Measurements from ENCODE around the gene PHACTR4.
A peak's percentile ranks its signal among the peaks of the same experiment; 100 is the strongest.
"Not testable (repeated sequence)": the region's sequence is repeated elsewhere in the genome, so short reads cannot be mapped to it uniquely, and the experiment has no call there.

PHACTR4 gene

DNA sequence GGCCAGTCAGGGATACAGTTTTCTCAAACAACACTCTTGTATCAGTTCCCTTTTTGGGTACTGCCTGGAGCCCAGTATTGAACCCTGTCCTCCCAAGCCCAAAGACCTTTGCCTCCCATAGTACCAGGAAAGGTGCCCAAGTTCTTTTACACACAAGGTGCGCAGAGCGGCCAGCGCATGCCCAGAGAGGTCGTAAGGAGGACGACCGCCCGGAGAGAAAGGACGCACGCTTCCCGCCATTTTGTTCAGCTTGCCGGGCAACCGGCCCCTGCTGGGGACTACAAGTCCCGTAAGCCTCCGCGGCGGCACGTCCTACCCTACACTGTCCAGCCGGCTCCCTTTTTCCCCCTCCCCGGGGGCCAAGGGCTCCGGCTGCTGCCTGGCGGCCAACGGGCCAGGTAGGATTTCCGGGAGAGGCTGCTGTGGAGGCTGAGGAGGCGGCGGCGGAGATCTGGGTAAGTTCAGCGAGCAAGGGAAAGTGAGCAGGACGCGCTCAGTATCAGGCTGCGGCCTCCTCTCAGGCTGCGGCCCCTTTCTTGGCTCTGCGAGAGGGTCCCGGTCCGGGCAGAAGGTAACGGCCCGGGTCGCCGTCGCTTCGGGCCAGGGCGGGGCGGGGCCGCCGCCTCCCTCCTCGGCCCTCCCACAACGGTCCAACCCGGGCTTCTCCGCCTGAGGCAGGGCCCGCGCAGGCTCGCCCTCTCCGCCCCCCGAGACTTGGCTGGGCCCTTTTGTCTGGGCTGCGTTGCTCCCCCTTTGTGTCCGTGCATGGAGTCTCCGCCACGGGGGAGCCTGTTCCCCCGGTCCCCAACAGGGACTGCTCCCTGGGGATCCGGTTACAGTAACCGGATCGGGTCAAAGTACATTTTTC lies at the start of gene PHACTR4:
PHACTR4 (plus strand) TSS at position 370 of the 868 bp plus-strand sequence. CDS start 37,708 bp downstream, outside the sequence.
- DNase-seq, result peak; percentile 94

DNA sequence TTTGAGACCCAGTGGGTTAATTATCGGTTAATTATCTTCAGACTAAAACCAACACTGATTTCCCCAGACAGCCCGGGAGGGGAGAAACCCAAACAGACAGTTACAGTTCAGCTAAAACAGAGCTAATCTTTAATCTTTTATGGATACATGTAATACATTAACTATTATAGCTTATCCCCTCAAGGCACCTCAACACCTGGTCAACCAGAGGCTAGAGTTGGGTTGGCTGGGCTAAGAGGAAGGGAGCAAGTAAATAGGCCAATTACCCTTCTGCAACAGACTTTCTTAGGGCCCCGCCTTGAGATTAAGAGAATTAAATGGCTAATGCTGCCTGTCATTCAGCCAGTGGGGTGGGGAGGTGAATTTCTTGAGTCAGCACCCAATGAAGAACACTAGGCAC lies 47.3 kb upstream of the PHACTR4 start:
- no peak for DNase-seq

DNA sequence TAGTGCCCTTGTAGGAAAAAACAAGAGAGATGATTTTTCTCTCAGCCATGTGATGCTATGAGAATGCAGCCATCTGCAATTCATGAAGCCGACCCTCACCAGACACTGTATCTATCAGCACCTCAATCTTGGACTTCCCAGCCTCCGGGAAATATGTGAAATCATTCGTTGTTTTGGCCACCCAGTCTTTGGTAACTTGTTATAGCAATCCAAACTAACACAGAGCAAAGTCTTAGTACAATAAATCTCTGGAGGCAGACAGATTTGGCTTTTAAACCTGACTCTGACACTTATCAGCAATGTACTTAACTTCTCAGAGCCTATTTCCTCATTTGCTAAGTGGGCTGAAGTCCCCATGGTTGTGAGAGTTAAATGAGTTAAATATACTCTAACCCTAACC lies 45.8 kb upstream of the PHACTR4 start:
- DNase-seq, result no peak

DNA sequence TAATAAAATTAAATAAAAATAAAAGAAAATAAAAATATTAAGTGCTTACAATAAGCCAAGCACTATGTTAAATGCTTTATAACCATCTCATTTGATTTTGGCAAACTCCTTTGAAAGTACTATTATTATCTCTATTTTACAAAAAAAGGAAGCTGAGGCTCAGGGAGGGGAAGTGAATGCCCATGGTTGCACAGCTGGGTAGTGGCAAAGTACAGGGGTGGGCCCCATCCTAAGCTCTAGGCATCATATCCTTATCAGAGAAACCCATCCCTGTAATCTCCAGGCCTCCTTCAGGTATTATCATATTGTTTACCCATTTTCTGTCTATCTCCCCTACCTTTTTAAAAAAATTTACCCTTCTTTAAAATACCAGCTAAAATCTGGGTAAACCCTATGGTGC lies 43.0 kb upstream of the PHACTR4 start:
- DNase-seq, result no peak

DNA sequence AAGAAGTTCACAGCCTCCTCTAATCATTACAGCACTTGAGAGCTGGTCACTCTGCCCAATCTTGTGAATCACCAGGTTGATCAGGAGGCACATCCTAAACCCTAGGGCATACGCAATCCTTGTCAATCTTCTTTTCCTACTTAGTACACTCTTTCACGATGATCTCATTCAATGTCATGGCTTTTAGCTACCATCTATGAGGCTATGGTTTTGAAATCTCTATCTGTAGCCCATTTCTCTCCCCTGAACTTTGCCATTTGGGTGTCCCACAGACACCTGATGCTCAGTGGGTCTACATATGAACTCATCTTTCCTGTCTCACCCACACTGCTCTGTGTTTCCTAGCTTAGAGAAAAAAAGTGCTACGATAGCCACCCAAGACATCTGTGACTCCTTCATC lies 42.6 kb upstream of the PHACTR4 start:
- DNase-seq, result no peak

DNA sequence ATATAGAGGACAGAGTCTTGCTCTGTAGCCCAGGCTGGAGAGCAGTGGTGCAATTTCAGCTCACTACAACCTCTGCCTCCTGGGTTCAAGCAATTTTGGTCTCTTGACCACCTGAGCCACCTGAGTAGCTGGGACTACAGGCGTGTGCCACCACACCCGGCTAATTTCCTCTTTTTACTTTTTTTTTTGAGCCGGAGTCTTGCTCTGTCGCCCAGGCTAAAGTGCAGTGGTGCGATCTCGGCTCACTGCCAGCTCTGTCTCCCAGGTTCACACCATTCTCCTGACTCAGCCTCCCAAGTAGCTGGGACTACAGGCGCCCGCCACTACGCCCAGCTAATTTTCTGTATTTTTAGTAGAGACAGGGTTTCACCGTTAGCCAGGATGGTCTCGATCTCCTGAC lies 42.1 kb upstream of the PHACTR4 start:
- not testable (repeated sequence) for DNase-seq

DNA sequence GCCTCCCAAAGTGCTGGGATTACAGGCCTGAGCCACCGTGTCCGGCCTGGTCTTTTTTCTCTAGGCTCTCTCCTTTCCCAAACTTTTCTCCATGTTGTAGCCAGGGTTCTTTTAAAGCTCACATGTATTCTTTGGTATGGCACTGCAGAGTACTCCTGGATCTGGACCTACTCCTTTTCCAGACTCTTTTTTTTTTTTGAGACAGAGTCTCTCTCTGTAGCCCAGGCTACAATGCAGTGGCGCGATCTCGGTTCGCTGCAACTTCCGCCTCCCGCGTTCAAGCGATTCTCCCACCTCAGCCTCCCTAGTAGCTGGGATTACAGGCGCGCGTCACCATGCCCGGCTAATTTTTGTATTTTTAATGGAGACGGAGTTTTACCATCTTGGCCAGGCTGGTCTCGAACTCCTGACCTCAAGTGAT lies 41.3 kb upstream of the PHACTR4 start:
- DNase-seq, result no peak

DNA sequence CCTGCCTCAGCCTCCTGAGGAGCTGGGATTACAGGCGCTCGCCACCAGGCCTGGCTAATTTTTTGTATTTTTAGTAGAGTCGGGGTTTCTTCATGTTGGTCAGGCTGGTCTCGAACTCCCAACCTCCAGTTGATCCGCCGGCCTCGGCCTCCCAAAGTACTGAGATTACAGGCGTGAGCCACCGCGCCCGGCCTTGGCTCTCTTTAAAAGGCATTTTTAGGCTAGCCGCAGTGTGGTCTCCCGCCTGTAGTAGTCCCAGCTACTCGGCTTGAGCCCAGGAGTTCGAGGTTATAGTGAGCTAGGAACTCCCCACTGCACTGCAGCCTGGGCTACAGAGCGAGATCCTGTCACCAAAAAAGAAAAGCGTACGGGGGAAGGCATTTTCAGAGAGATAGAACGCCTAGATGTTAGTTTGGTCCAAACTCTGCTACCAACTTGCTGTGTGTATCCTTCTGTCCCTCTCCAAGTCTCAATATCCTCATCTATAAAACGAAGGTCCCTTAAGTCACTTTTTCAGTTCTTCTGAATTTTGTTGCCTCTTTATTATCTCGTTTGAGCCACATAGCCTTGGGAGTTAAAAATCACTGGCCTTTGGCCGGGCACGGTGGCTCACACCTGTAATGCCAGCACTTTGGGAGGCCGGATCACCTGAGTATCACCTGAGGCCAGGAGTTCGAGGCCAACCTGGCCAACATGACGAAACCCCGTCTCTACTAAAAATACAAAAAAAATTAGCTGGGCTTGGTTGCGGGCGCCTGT lies 40.0 kb upstream of the PHACTR4 start:
- peak; percentile 59 for DNase-seq

DNA sequence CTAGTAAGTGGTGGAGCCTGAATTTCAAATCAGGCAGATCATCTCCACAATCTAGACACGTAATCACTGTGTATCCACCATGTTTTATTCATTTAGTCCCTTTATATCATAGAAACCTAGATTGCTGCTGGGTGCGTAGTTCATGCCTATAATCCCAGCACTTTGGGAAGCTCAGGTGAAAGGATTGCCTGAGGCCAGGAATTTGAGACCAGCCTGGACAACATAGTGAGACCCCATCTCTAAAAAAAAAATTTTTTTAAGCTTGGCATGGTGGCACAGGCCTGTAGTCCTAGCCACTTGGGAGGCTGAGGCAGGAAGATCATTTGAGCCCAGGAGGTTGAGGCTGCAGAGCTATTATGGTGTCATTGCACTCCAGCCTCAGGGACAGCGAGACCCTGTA lies 30.6 kb upstream of the PHACTR4 start:
- no peak for DNase-seq

DNA sequence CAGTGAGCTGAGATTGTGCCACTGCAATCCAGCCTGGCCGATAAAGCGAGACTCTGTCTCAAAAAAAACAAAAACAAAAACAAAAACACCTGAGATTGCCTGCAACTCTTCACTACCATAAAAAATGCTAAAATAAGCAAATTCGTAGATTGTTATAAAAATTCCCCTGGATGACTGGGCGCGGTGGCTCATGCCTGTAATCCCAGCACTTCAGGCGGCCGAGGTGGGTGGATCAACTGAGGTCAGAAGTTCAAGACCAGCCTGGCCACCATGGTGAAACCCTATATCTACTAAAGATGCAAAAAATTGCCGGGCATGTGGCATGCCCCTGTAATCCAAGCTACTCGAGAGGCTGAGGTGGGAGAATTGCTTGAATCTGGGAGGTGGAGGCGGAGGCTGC lies 30.0 kb upstream of the PHACTR4 start:
- no peak for DNase-seq

DNA sequence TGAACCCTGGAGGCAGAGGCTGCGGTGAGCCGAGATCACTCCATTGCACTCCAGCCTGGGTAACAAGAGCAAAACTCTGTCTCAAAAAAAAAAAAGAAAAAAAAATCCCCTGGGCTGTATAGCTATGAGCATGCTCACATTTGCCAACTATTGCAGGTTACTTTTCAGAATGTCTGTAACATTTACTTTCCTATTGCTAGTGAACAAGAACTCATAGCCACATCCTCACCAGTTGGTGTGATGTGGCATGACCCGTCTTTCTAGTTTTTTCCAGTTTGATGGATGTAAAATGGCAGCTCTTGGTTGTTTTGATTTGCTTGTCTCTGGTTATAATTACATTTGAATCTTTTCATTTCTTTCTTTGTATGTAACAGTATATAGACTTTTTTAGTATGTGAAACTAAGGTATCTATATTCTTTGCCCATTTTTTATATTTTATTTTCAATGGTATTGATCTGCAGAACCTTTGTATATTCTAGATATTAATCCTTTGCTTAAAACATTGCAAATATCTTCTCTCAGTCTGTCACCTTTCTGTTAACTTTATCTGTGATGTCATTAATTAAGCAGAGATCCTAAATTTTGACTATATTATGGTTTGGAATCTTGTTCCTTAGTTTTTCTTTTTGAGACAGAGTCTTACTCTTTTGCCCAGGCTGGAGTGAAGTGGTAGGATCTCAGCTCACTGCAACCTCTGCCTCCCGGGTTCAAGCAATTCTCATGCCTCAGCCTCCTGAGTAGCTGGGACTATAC lies 29.1 kb upstream of the PHACTR4 start:
- DNase-seq, result no peak

DNA sequence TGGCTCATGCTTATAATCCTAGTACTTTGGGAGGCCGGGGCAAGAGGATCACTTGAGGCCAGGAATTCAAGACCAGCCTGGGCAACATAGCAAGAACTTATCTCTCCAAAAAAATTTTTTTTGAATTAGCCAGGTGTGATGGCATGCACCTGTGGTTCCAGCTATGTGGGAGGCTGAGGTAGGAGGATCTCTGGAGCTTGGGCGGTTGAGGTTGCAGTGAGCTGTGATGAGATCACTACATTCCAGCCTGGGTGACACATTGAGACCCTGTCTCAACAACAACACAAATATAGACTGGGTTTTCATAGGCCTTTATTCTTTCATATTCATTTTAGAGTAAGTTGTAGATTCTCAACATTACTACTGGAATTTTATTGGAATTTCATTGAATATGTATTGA lies 27.9 kb upstream of the PHACTR4 start:
- no peak for DNase-seq

DNA sequence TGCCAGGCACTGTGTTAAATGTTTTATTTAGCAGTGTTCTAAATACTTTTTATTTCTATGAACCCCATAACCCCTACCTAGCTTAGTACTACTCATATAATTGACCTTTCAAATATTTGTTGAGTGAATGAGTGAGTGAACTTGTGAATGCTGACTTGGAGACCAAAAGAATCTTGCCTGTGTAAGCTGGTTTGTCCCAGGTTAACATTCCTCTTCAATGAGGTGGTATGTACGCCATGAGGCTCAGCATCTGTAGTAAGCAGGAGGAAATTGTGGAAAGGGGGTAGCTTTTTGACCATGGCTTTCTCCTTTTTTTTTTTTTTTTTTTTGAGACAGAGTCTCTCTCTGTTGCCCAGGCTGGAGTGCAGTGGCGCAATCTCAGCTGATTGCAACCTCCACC lies 26.1 kb upstream of the PHACTR4 start:
- DNase-seq, result no peak

DNA sequence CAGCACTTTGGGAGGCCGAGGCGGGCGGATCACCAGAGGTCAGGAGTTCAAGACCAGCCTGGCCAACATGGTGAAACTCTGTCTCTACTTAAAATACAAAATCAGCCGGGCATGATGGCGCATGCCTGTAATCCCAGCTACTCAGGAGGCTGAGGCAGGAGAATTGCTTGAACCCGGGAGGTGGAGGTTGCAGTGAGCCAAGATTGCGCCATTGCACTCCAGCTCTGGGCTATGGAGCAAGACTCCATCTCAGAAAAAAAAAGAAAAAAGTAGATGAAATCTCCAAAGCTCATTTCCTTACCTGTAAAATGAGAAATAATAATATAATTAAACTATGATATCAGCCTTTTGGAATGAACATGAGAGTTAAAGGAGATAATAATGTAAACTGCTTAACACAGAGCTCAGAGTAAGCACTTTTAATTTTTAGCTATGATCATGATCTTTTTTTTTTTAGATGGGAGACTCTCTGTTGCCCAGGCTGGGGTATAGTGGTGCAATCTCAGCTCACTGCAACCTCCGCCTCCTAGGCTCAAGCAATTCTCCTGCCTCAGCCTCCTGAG lies 16.2 kb upstream of the PHACTR4 start:
- DNase-seq, result not testable (repeated sequence)

DNA sequence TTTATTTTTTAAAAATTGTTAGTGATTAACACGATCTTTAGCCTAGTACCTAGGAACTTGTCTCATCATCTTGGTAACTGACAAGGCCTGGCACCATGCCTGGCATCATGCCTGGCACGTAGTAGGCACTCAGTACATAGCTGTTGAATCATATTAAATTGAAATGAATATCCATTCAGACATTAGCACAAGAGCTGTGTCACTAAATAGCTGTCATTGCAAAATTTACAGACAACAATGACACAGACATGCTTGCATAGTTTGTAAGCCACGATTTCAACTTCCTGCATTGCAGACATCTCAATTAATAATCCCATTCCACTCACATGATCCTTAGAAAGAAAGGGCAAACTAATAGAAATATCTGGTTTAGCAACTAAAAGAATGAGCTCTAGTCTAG lies 15.4 kb upstream of the PHACTR4 start:
- no peak for DNase-seq

DNA sequence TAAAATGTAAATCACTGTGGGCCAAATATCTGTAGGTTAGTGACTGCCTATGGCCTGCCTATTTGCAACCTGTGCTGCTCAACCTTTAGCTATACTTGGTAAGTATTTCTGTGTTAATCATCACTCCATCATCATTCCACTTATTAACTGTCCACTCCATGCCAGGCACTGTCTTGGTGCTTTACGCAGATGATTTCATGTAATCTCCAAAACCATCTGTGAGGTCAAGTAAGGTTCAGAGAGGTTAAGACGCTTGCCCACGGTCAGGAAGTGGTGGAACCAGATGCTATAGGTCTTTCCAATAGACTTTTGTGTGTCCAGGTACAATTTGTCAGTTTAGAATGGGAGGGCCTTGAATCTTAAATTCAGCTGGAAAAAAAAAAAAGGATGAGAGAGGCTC lies 10.8 kb upstream of the PHACTR4 start:
- DNase-seq, result no peak

DNA sequence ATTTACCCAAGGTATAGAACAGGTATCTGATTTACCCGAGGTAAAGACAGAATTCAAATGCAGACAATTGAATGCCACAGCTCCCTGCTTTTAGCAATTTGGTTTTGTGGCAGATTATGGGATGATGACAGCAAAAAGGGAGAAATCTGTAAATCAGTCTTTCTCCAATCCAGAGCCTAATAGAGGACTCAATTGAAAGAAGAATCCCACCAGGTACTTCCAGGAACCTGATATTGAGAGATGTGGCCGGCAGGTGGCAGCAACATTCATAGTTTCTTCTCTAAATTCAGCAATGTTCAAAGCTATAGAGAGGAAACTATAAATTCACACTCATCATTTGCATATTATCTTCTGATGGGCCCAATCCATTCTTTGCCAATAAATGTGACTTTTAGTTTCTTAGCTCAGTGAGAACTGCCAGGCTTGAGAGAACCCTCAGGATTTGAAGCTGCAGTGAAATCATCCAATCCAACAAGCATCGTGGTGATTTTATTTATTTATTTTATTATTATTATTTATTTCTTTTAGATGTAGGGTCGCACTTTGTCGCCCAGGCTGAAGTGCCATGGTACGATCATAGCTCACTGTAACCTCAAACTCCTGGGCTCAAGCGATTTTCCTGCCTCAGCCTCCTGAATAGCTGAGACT lies 9.8 kb upstream of the PHACTR4 start:
- DNase-seq, result peak; percentile 77

DNA sequence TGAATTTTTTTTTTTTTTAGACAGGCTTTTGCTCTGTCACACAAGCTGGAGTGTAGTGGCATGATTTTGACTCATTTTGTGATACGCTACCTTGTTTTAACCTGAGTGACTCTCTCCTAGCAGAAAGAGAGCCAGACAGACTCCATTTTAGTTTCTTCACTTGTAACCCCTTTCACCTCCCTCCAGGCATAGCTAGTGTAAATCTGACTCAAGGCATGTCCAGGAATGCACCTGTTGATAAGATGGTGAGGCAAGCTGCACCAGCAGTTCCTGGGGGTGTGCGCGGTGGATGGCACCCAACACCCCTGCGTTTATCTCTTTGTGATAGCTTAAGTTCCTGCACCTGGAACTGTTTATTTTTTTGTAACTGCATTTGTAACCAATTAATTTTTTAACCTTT lies 4.7 kb upstream of the PHACTR4 start:
- no peak for DNase-seq

DNA sequence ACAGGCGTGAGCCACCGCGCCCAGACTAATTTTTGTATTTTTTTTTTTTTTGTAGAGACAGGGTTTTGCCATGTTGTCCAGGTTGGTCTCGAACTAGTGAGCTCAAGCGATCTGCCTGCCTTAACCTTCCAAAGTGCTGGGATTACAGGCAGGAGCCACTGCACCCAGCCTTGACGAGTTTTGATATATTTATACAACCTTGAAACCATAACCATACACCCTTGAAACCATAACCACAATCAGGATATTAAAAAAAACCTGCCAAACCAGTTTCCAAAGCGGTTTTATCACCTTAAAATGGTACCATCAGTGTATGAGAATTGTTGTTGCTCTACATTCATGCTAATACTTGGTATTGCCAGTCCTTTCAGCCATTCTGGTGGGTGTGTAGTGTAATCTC lies 3.7 kb upstream of the PHACTR4 start:
- no peak for DNase-seq

DNA sequence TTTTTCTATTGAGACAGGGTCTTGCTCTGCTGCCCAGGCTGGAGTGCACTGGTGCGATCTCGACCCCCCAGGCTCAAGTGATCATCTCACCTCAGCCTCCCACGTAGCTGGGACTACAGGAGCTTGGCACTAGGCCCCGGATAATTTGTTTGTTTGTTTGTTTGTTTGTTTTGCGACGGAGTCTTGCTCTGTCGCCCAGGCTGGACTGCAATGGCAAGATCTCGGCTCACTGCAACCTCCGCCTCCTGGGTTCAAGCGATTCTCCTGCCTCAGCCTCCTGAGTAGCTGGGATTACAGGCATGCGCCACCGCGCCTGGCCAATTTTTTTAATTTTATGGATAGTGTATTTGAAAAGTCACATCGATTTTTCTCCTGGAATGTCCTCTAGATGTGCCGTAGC lies 932 bp upstream of the PHACTR4 start:
- not testable (repeated sequence) for DNase-seq

DNA sequence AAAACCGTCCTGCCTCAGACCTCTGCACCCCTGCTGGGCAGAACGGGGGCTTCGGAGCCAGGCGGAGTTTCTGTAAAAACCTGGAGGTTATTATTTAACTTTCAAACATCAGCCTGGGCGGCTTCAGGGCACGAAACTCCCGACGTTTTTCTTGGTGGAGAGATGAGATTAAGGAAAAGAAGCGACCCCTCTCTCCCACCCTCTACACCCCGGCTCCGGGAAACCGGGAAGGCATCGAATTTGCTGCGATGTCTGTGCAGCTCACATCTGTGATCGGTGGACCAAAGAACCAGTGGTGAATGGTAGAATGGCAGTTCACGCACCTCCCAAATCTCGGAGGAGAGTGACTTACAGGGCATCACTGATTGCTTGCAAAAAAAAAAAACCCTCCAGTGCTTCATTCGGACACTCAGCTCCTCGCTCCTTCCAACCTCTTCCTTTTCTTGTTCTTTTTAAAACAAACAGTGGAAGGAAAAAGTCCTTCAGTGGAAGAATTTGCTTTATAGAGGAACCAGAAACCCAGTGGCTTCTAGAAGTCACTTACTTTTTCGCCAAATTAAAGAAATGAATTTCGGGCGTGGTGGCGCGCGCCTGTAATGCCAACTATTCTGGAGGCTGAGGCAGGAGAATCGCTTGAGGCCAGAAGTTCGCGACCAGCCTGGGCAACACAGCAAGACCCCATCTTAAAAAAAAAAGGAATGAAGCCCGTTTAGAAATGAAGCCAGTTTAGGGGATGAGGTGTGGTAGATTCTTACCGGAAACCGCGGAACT lies 884 bp downstream of the PHACTR4 start:
- DNase-seq, result no peak

DNA sequence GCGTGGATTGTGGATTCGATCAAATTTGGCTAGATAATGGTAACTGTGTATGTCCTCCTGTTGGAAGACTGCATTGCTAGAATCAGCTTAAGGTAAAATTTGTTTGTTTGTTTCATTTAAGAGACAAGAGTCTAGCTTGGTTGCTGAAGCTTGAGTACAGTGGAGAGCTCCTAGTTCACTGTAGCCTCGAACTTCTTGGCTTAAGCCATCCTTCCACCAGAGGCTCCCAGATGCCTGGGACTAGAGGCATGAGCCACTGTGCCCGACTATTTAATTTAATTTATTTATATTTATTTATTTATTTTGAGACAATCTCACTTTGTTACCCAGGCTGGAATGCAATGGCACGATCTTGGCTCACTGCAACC lies 1.5 kb downstream of the PHACTR4 start:
- no peak for DNase-seq

All from right forelimb (tissue), 1 donor.